Panc1 (cell line): ENCODE results near the gene SMC6. TPM values are rescaled to one million over a fixed set of nuclear protein-coding genes. Genes with fewer than 3 reads are reported as not detected.

ENCODE experiments used
- ATAC-seq: fragments of 200-7000 bp; cut with Tn5 transposase; 2 replicates; pipeline ENCODE4 v1.9.1; 2020; ENCODE audit warnings: mild to moderate bottlenecking, moderate library complexity
- BruUV-seq: library from RNA; stranded (reverse); fragments of 400-500 nt; replicated peaks from 2 replicates; lab custom pipeline; 2021; lab: Mats Ljungman, UMichigan
- CTCF ChIA-PET: fragments of 300-600 bp; sonication (Branson Sonifier 250); formaldehyde crosslinking; loops from one replicate; lab custom pipeline; 2022; ENCODE audit warnings: antibody characterized with exemption; lab: Charles Lee
- POLR2A ChIA-PET: fragments of 300-600 bp; sonication (Branson Sonifier 250); formaldehyde crosslinking; loops from one replicate; lab custom pipeline; 2022; ENCODE audit warnings: antibody characterized with exemption; lab: Charles Lee
- DNase-seq: peaks from one replicate; pipeline ENCODE4 v3.0.0-alpha.2; 2010; ENCODE audit warnings: low read depth, low spot score
- H3K27ac ChIP-seq: 2 replicates; pipeline ENCODE4 v1.5.1; 2011; ENCODE audit warnings: mild to moderate bottlenecking, low read length, inconsistent platforms
- H3K27me3 ChIP-seq: fragments of 200-500 bp; sonication (Bioruptor generic); 2 replicates; pipeline ENCODE4 v1.6.0; 2014; ENCODE audit warnings: low read length, inconsistent platforms; ENCODE audit not compliant: control insufficient read depth, insufficient read depth
- H3K36me3 ChIP-seq: fragments of 200-500 bp; sonication (Bioruptor generic); 2 replicates; pipeline ENCODE4 v1.5.1; 2014; ENCODE audit warnings: inconsistent platforms, mild to moderate bottlenecking, low read length, moderate library complexity; ENCODE audit not compliant: control insufficient read depth, insufficient read depth
- H3K4me1 ChIP-seq: 2 replicates; pipeline ENCODE4 v1.5.1; 2011; ENCODE audit warnings: inconsistent platforms, mild to moderate bottlenecking, low read length, moderate library complexity; ENCODE audit not compliant: control insufficient read depth, insufficient read depth
- H3K4me3 ChIP-seq, 2 experiments: 2 replicates each; pipeline ENCODE4 v1.5.1; 2011 to 2012; ENCODE audit warnings: low read depth in 2 of 2, low read length in 2 of 2, mild to moderate bottlenecking in 2 of 2, inconsistent platforms in 1 of 2, moderate library complexity in 1 of 2
- H3K9me3 ChIP-seq: fragments of 200-500 bp; sonication (Bioruptor generic); 2 replicates; pipeline ENCODE4 v1.5.1; 2014; ENCODE audit warnings: low read depth, mild to moderate bottlenecking, inconsistent platforms, low read length, moderate library complexity; ENCODE audit not compliant: control insufficient read depth, insufficient read depth
- CTCF ChIP-seq: fragments of 450-650 bp; IDR thresholded peaks from 2 replicates; pipeline ENCODE4 v1.5.1; 2017; ENCODE audit warnings: mild to moderate bottlenecking
- POLR2AphosphoS5 ChIP-seq: IDR thresholded peaks from 2 replicates; pipeline ENCODE4 v1.6.1; 2012; ENCODE audit warnings: mild to moderate bottlenecking, low read depth, low read length, moderate library complexity
- REST ChIP-seq, 2 experiments: IDR thresholded peaks; 2 replicates each; pipeline ENCODE4 v1.6.1; 2011 to 2012; ENCODE audit warnings: low read depth in 2 of 2, control low read depth in 1 of 2, low read length in 1 of 2, mild to moderate bottlenecking in 1 of 2, moderate library complexity in 1 of 2; ENCODE audit not compliant: insufficient read depth in 1 of 2
- SIN3A ChIP-seq: IDR thresholded peaks from 2 replicates; pipeline ENCODE4 v1.6.1; 2012; ENCODE audit warnings: low read depth, mild to moderate bottlenecking, low read length, moderate library complexity, borderline replicate concordance; ENCODE audit not compliant: insufficient read depth
- TCF7L2 ChIP-seq: IDR thresholded peaks from 2 replicates; pipeline ENCODE4 v1.6.1; 2011; ENCODE audit warnings: mild to moderate bottlenecking, low read depth, low read length, inconsistent platforms
- in situ Hi-C: cut with HindIII; loops from 2 replicates; pipeline ENCODE4 v1.10.0; 2016; ENCODE audit warnings: low sequenced_read_pairs, low pct_unique_long_range_greater_than_20kb
- intact Hi-C: fragments of 100-400 bp; cut with micrococcal nuclease; formaldehyde crosslinking; loops from one replicate; pipeline ENCODE4 v1.10.0; 2022; ENCODE audit not compliant: unreplicated experiment
- total RNA-seq: library from RNA; stranded (reverse); gene quantifications from one replicate; pipeline ENCODE4 v1.2.1, GENCODE V29; 2021; ENCODE audit not compliant: unreplicated experiment

Gene SMC6
- total RNA-seq, 1 experiment from 2014 or later: 43.8 TPM

- BruUV-seq: no TSS peak
- DNase-seq (no peak), ATAC-seq (no peak)
- Histone ChIP-seq H3K9me3 (no peaks in the 10 kb centered on the region), H3K27ac (no peak overlapping the region), H3K4me1 (no peaks in the 10 kb centered on the region), H3K27me3 (no peaks in the 10 kb centered on the region), H3K4me3 (no peak overlapping the region), H3K36me3 (peaks cover 19% of the 10 kb centered on the region; the same call in 1 of the 2 replicates)
- TF ChIP-seq SIN3A (no peak), POLR2AphosphoS5 (no peak), CTCF (no peak), REST (IDR thresholded peaks at IDR 0.05; ENCODE audit: insufficient read depth in 1 of 2, low read depth in 2 of 2, low read length in 1 of 2) (no peak), TCF7L2 (no peak)
- intact Hi-C loops: no loop called here
- in situ Hi-C loops: no loop called here
- ChIA-PET POLR2A (no interaction called here), CTCF (no interaction called here)
These were observed 27.9 kb upstream of the SMC6 start for GRCh38 chr2:17781482-17781881.

DNA sequence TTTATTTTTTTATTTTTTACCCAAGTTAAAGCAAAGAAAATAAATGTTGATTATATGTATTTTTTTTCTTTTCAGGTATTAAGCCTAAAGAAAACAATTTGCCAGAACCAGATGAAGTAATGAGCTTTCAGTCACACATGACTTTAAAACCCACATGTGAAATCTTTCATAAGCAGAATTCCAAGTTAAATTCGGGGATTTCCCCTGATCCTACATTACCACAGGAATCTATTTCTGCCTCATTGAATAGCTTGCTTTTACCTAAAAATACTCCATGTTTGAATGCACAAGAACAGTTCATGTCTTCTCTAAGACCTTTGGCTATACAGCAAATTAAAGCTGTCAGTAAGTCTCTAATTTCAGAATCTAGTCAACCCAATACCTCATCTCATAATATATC, 26.9 kb upstream of the SMC6 start:
- intact Hi-C loops: no loop called here
- no peak overlapping the region for H3K27ac ChIP-seq
- ChIA-PET POLR2A (no interaction called here), CTCF (no interaction called here)
- no peaks in the 10 kb centered on the region for H3K9me3 ChIP-seq
- no peaks in the 10 kb centered on the region for H3K4me1 ChIP-seq
- no peak overlapping the region for H3K4me3 ChIP-seq
- no peaks in the 10 kb centered on the region for H3K27me3 ChIP-seq
- in situ Hi-C loops: no loop called here
- no peak for TF ChIP-seq TCF7L2
- TF ChIP-seq CTCF: no peak
- no peak for TF ChIP-seq POLR2AphosphoS5
- no peak for TF ChIP-seq REST (IDR thresholded peaks at IDR 0.05; ENCODE audit: insufficient read depth in 1 of 2, low read depth in 2 of 2, low read length in 1 of 2)
- no peak for TF ChIP-seq SIN3A
- DNase-seq: no peak
- no peak for ATAC-seq
- peaks cover 19% of the 10 kb centered on the region; the same call in 1 of the 2 replicates for H3K36me3 ChIP-seq
- no TSS peak for BruUV-seq
